Tibial nerve (tissue), 4 donors: Measurements from ENCODE around the gene PARP1. TPM values are rescaled to one million over a fixed set of nuclear protein-coding genes. Genes with fewer than 3 reads are reported as not detected.

Experiments used
- DNase-seq, 2 donors: peaks; one replicate each; pipeline ENCODE4 v3.0.0-alpha.2; 2019; ENCODE audit warnings: low spot score in 2 of 2
- H3K27ac ChIP-seq, 4 donors: fragments of 200-600 bp; sonication (generic) in 3 of 4; one replicate each; pipeline ENCODE4 v1.5.1; 2017 to 2019; ENCODE audit warnings: mild to moderate bottlenecking in 1 of 4
- H3K27me3 ChIP-seq, 2 donors: fragments of 200-600 bp; sonication (generic) in 1 of 2; one replicate each; pipeline versions ENCODE4 v1.5.1 to v1.6.0; 2017 to 2019
- H3K36me3 ChIP-seq, 3 donors: fragments of 200-600 bp; sonication (generic); one replicate each; pipeline ENCODE4 v1.5.1; 2018 to 2019
- H3K4me1 ChIP-seq, 4 donors: fragments of 200-600 bp; sonication (generic) in 3 of 4; one replicate each; pipeline ENCODE4 v1.5.1; 2017 to 2019
- H3K4me3 ChIP-seq, 4 donors: fragments of 200-600 bp; sonication (generic) in 3 of 4; one replicate each; pipeline ENCODE4 v1.5.1; 2017 to 2019; ENCODE audit warnings: mild to moderate bottlenecking in 1 of 4, moderate library complexity in 1 of 4
- H3K9me3 ChIP-seq, 4 donors: fragments of 200-600 bp; sonication (generic) in 3 of 4; one replicate each; pipeline ENCODE4 v1.5.1; 2017 to 2019
- EP300 ChIP-seq, 2 donors: sonication (generic); formaldehyde crosslinking; IDR thresholded peaks; one replicate each; pipeline ENCODE4 v1.6.1; 2017; ENCODE audit warnings: antibody characterized with exemption in 2 of 2, mild to moderate bottlenecking in 1 of 2
- POLR2A ChIP-seq, 2 donors: fragments of 450-650 bp; IDR thresholded peaks; one replicate each; pipeline ENCODE4 v1.6.1; 2017; ENCODE audit warnings: antibody characterized with exemption in 2 of 2, mild to moderate bottlenecking in 2 of 2, moderate library complexity in 2 of 2
- WGBS, 2 donors: methylation state at CpG; one replicate each; pipeline ENCODE4 v1.1.5; 2018; 5-methylcytosine and 5-hydroxymethylcytosine counted together
- total RNA-seq, 4 donors: library from RNA; depleted of rRNA; stranded (reverse); fragments of >200 nt; gene quantifications; one replicate each; pipeline ENCODE4 v1.1.0, GENCODE V29; 2016
- TF ChIP-seq, protein P1 (sequence below), 5 experiments: fragments of 200-600 bp in 3 of 5; fragments of 450-650 bp in 2 of 5; sonication (generic) in 3 of 5; IDR thresholded peaks; one replicate each; pipeline ENCODE4 v1.5.1; 2016 to 2019; ENCODE audit warnings: antibody characterized with exemption in 5 of 5, mild to moderate bottlenecking in 3 of 5, moderate library complexity in 2 of 5

The PARP1 gene
- total RNA-seq, 4 donors from 2014 or later: 91.5 to 117 (median 99.5) TPM

DNA sequence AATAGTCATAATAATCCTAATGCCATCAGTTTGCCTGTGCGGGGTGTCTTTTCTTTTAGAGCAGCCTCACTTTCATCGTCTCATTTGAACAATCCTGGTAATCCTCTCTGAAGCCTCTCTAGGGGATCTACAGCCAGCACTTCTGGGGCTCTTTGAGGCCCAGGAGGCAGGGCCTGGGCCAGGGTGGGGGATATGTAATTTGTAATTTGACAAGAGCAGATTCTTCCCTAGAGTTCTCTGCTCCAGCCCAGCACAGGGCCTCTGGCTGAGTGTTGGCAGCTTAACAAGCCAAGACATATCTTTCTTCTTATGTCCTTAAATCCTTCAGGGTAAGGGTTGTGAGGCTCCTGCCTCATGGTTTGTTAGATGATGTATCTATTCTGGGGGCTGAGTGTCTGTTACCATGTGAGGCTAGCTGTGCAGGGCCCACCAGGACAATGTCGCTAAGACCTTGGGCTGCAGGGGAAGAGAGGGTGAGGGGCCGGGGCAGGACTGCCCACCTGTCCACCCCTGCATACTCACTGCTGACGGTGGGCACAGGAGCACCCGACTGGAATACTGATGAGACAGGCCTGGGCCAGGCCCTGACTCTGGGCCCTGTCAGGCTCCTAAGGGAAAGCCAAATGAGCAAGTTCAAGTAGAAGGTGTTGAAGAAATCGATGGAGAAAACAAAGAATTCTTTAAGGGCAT lies 45.3 kb upstream of the PARP1 start:
- Histone ChIP-seq H3K27me3 (no peaks in the 10 kb centered on the region), H3K27ac (peak overlapping the region in 2 of 4 donors; percentile 29 to 55), H3K36me3 (no peaks in the 10 kb centered on the region), H3K4me3 (no peak overlapping the region), H3K9me3 (no peaks in the 10 kb centered on the region), H3K4me1 (peaks cover 0 to 5% (median 0%) of the 10 kb centered on the region in 4 donors)
- WGBS, 2 donors: 83 to 88% methylated on average over 7 of the region's 7 CpGs
- TF ChIP-seq EP300 (IDR thresholded peaks at IDR 0.05) (no peak), POLR2A (IDR thresholded peaks at IDR 0.05) (no peak)
- TF ChIP-seq, protein P1, sequence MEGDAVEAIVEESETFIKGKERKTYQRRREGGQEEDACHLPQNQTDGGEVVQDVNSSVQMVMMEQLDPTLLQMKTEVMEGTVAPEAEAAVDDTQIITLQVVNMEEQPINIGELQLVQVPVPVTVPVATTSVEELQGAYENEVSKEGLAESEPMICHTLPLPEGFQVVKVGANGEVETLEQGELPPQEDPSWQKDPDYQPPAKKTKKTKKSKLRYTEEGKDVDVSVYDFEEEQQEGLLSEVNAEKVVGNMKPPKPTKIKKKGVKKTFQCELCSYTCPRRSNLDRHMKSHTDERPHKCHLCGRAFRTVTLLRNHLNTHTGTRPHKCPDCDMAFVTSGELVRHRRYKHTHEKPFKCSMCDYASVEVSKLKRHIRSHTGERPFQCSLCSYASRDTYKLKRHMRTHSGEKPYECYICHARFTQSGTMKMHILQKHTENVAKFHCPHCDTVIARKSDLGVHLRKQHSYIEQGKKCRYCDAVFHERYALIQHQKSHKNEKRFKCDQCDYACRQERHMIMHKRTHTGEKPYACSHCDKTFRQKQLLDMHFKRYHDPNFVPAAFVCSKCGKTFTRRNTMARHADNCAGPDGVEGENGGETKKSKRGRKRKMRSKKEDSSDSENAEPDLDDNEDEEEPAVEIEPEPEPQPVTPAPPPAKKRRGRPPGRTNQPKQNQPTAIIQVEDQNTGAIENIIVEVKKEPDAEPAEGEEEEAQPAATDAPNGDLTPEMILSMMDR (IDR thresholded peaks at IDR 0.05): no peak
- DNase-seq: no peak

DNA sequence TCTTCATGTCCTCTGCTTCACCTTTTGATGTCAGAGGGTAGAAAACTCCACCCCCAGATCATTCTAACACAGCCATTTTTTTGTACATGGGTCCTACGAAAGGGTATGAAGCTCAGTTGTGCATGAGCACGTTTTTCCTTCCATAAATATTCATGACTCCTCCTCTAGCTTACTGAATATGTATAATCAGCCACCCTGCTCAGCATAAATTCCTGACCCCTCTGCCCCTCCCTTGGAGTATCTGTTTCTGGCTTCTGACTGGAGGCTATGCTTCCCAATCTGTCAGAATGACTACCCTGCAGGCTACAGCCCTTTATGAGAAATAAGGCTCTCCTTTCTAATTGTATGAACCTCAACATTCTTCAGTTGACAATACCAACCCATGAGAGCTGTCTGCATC lies 42.8 kb upstream of the PARP1 start:
- Histone ChIP-seq H3K36me3 (no peaks in the 10 kb centered on the region), H3K9me3 (no peaks in the 10 kb centered on the region), H3K27ac (no peak overlapping the region), H3K27me3 (no peaks in the 10 kb centered on the region), H3K4me3 (no peak overlapping the region), H3K4me1 (no peaks in the 10 kb centered on the region)
- no peak for DNase-seq
- WGBS, 2 donors: 52 to 54% methylated on average over 2 of the region's 2 CpGs
- TF ChIP-seq, protein P1 (IDR thresholded peaks at IDR 0.05): no peak
- TF ChIP-seq POLR2A (IDR thresholded peaks at IDR 0.05): no peak
- TF ChIP-seq EP300 (IDR thresholded peaks at IDR 0.05): no peak

DNA sequence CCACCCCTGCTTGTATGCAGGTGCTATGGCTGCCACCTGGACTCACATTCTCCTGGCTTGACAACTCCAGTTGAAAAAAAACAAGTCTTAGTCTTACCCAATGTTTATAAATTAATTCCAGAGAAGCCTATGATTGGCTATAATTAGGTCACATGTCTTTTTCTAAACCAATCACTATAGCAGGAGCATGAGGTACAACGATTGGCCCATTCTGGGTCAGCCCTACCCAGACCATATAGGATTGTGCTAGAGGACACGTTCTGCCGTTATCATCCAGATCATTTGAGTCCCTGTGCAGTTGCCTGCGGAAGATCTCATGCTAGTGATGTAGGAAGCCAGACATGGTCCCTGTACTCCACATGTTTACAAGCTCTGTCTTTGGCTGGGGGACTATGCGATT lies 41.9 kb upstream of the PARP1 start:
- Histone ChIP-seq H3K36me3 (no peaks in the 10 kb centered on the region), H3K9me3 (no peaks in the 10 kb centered on the region), H3K4me1 (no peaks in the 10 kb centered on the region), H3K27ac (no peak overlapping the region), H3K4me3 (no peak overlapping the region), H3K27me3 (no peaks in the 10 kb centered on the region)
- no peak for DNase-seq
- 60 to 79% methylated on average over 5 of the region's 5 CpGs for WGBS, 2 donors
- no peak for TF ChIP-seq POLR2A (IDR thresholded peaks at IDR 0.05)
- TF ChIP-seq EP300 (IDR thresholded peaks at IDR 0.05): no peak
- TF ChIP-seq, protein P1 (IDR thresholded peaks at IDR 0.05): no peak

DNA sequence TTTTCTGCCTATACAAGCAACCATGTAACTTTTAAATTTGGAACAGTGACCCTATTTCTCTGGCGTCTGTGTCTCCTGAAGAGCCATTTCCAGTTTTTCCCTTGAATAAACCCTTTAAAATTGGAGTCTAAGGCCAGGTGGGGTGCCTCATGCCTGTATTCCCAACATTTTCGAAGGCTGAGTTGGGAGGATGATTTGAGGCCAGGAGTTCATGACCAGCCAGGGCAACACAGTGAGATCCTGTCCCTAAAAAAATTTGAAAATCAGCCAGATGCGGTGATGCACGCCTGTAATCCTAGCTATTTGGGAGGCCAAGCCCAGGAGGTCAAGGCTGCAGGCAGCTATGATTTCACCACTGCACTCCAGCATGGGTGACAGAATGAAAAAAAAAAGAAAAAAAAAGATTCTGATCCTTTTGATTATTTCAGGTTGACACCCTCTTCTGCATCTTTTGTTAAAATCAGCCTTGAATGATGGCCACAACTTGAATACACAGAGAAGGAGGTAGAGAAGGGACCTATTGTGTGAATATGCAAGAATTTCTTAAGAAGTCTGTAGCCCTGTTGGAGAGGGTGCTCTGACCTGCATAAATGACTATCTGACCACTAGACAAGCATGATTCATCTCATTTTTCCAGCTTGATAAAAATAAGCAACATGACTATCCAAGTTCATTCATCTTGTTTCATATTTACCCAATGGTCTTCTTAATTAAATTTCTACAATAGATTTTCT lies 40.2 kb upstream of the PARP1 start:
- H3K4me3 ChIP-seq: no peak overlapping the region
- no peaks in the 10 kb centered on the region for H3K27me3 ChIP-seq
- DNase-seq: no peak
- no peak overlapping the region for H3K27ac ChIP-seq
- 67 to 71% methylated on average over 4 of the region's 4 CpGs for whole genome bisulfite sequencing, 2 donors
- no peaks in the 10 kb centered on the region for H3K4me1 ChIP-seq
- no peaks in the 10 kb centered on the region for H3K9me3 ChIP-seq
- H3K36me3 ChIP-seq: no peaks in the 10 kb centered on the region
- TF ChIP-seq, protein P1 (IDR thresholded peaks at IDR 0.05): no peak
- TF ChIP-seq EP300 (IDR thresholded peaks at IDR 0.05): no peak
- no peak for TF ChIP-seq POLR2A (IDR thresholded peaks at IDR 0.05)

DNA sequence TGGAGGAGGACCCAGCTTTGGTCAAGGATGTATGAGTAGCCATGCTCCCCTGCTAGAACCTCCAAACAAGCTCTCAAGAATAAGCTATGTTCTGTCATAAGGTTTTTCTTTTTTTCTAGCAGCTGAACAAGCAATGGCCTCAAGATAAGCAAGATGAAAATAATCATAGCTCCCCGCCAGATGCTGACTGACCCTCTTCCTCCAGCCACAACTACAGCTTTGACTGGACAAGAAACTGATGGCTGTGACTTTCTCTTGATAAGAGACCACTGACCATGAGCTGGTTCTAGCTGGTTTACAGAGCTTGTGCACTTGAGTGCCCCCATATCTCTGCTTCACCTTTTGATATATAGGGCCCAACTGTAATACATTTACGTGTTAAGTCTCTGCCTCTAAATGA lies 38.2 kb upstream of the PARP1 start:
- WGBS, 2 donors: 95 to 97% methylated on average over 2 of the region's 2 CpGs
- no peaks in the 10 kb centered on the region for H3K9me3 ChIP-seq

More for the DNA sequence above, 38.2 kb upstream of the PARP1 start:
- no peak overlapping the region for H3K27ac ChIP-seq
- H3K4me1 ChIP-seq: no peaks in the 10 kb centered on the region
- DNase-seq: no peak
- no peaks in the 10 kb centered on the region for H3K36me3 ChIP-seq
- no peaks in the 10 kb centered on the region for H3K27me3 ChIP-seq
- TF ChIP-seq, protein P1 (IDR thresholded peaks at IDR 0.05): no peak
- TF ChIP-seq EP300 (IDR thresholded peaks at IDR 0.05) (no peak), POLR2A (IDR thresholded peaks at IDR 0.05) (no peak)
- H3K4me3 ChIP-seq: no peak overlapping the region
